Bronchial epithelial cell (primary cell): ENCODE data around the gene SPRY1. TPM values are rescaled to one million over a fixed set of nuclear protein-coding genes. Genes with fewer than 3 reads are reported as not detected.

Experiments used
- DNase-seq: peaks from one replicate; pipeline ENCODE4 v3.0.0-alpha.2; 2010; ENCODE audit warnings: low read depth
- FAIRE-seq: peaks from 2 replicates; lab custom pipeline; 2011; peaks lifted over from hg19 to GRCh38; lab: Jason Lieb, UNC
- H3K27me3 ChIP-seq: 2 replicates; pipeline ENCODE4 v1.5.1; 2011; ENCODE audit warnings: low read length; ENCODE audit not compliant: control insufficient read depth, insufficient read depth
- H3K36me3 ChIP-seq: 2 replicates; pipeline ENCODE4 v1.5.1; 2011; ENCODE audit warnings: low read length; ENCODE audit not compliant: control insufficient read depth, insufficient read depth
- H3K4me3 ChIP-seq: 2 replicates; pipeline ENCODE4 v1.5.1; 2011; ENCODE audit warnings: mild to moderate bottlenecking, low read depth, low read length, control low read depth
- total RNA-seq: library from RNA; depleted of rRNA; stranded (reverse); fragments of >200 nt; gene quantifications from 2 replicates; pipeline ENCODE4 v1.2.1, GENCODE V29; 2014
- TF ChIP-seq, protein P1 (sequence below): IDR thresholded peaks from 2 replicates; pipeline ENCODE4 v1.5.1; 2011; ENCODE audit warnings: mild to moderate bottlenecking, moderate library complexity, low read length, control low read depth, inconsistent platforms; ENCODE audit not compliant: insufficient read depth, severe bottlenecking

Gene SPRY1
- total RNA-seq, 1 donor from 2014 or later, result 3.2 TPM

DNA sequence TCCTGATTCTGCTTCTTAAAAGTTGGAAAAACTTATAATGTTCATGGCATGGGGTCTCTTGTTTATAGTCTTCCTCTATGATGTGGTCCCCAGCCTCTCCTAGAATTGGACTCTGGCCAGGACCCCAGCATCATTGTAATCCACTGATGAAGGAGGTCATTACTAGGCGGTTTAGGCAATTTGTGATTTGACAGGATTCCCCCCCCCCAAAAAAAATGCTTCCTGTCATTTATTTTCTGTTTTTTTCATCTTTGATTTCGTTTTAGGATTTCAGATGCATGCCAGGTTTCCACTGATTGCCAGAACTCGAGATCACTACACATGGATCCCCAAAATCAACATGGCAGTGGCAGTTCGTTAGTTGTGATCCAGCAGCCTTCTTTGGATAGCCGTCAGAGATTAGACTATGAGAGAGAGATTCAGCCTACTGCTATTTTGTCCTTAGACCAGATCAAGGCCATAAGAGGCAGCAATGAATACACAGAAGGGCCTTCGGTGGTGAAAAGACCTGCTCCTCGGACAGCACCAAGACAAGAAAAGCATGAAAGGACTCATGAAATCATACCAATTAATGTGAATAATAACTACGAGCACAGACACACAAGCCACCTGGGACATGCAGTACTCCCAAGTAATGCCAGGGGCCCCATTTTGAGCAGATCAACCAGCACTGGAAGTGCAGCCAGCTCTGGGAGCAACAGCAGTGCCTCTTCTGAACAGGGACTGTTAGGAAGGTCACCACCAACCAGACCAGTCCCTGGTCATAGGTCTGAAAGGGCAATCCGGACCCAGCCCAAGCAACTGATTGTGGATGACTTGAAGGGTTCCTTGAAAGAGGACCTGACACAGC is 4.9 kb downstream of the SPRY1 start:
- H3K27me3 ChIP-seq, result no peaks in the 10 kb centered on the region
- DNase-seq, result no peak
- H3K36me3 ChIP-seq, result peaks cover 2% of the 10 kb centered on the region
- TF ChIP-seq, protein P1, sequence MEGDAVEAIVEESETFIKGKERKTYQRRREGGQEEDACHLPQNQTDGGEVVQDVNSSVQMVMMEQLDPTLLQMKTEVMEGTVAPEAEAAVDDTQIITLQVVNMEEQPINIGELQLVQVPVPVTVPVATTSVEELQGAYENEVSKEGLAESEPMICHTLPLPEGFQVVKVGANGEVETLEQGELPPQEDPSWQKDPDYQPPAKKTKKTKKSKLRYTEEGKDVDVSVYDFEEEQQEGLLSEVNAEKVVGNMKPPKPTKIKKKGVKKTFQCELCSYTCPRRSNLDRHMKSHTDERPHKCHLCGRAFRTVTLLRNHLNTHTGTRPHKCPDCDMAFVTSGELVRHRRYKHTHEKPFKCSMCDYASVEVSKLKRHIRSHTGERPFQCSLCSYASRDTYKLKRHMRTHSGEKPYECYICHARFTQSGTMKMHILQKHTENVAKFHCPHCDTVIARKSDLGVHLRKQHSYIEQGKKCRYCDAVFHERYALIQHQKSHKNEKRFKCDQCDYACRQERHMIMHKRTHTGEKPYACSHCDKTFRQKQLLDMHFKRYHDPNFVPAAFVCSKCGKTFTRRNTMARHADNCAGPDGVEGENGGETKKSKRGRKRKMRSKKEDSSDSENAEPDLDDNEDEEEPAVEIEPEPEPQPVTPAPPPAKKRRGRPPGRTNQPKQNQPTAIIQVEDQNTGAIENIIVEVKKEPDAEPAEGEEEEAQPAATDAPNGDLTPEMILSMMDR, result no peak
- FAIRE-seq, result no peak
- H3K4me3 ChIP-seq, result no peak overlapping the region

DNA sequence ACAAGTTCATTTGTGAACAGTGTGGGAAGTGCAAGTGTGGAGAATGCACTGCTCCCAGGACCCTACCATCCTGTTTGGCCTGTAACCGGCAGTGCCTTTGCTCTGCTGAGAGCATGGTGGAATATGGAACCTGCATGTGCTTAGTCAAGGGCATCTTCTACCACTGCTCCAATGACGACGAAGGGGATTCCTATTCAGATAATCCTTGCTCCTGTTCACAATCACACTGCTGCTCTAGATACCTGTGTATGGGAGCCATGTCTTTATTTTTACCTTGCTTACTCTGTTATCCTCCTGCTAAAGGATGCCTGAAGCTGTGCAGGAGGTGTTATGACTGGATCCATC is 5.5 kb downstream of the SPRY1 start:
- no peak overlapping the region for H3K4me3 ChIP-seq
- no peaks in the 10 kb centered on the region for H3K27me3 ChIP-seq
- FAIRE-seq (no peak), DNase-seq (no peak)
- TF ChIP-seq, protein P1, result no peak
- H3K36me3 ChIP-seq, result peaks cover 2% of the 10 kb centered on the region

DNA sequence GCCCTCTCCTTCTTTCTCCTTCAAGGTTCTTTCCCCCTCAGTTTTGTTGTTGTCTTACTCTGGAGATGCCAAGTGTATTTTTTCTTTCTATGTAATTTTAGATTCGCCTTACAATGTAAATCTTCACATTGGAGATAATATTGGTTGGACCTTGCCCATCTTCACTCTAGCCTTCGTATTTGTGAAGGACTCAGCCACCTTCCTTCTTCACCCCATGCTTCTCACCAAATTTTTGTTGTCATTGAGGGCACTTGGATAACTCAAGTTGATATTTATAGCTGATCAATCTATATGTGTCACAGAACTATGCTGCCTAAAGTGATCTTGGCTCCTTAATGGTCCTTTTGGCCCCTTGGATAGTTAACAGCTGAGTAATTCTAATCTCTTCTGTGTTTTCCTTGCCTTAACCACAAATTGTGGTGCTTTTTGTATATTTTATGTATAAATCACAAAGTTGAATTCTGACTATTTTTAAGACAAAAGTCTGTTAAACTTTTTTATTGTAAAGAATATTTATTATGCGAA is 6.5 kb downstream of the SPRY1 start:
- Histone ChIP-seq H3K36me3 (peaks cover 2% of the 10 kb centered on the region), H3K27me3 (no peaks in the 10 kb centered on the region), H3K4me3 (no peak overlapping the region)
- no peak for FAIRE-seq
- TF ChIP-seq, protein P1, result no peak
- no peak for DNase-seq

DNA sequence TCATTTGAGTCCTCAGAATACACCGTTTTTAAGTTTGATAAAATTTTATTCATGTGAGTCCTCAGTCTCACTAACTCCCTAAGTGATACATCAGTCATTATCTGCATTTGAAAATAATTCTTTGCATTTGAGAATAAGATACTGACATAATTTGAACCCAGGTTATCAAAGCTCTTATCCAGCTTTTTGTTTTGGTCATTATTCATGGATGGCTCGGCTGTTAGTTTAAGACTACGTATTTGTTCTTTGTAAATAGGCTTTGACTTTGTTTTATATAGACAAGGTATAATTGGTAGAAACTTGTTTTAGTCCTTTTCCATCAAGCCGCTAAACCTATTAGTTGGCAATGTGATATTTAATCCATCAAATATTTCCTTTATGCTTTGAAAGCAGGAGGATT is 7.9 kb downstream of the SPRY1 start:
- DNase-seq (no peak), FAIRE-seq (no peak)
- Histone ChIP-seq H3K27me3 (no peaks in the 10 kb centered on the region), H3K36me3 (peaks cover 2% of the 10 kb centered on the region), H3K4me3 (no peak overlapping the region)
- TF ChIP-seq, protein P1, result no peak

DNA sequence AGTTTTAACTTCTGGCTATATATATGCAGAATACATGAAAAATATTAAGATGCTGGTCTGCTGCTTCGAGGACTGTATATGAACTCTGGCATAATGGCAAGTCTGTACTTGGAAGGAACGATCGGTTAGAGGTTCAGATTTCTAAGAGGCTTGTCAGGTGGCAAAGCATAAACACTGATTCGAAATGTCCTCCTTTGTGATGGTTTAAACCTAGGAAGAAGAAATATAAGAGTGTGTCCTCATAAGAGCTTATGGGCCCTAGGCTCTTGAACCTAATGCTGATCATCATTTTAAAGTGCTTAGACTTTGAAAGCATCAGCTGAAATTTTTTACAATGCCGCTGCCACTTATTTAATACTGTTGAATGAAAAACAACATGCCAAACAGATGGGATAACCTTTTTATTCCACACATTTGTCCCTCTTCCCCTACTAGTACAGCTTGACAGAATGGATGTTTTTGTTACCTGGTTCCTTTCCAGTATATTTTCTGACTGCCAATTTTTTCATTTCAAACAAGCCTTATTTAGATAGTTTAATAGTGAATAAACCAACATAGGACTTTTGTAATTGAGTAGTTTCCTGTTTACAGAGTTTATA is 8.8 kb downstream of the SPRY1 start:
- H3K36me3 ChIP-seq, result peaks cover 2% of the 10 kb centered on the region
- TF ChIP-seq, protein P1, result no peak
- peak; percentile 47 for DNase-seq
- FAIRE-seq, result no peak
- no peaks in the 10 kb centered on the region for H3K27me3 ChIP-seq
- no peak overlapping the region for H3K4me3 ChIP-seq
